Measurements from ENCODE around the gene UVRAG. TPM values are rescaled to one million over a fixed set of nuclear protein-coding genes. Genes with fewer than 3 reads are reported as not detected.

The UVRAG gene
- total RNA-seq, 1 donor, result 16.2 TPM

DNA sequence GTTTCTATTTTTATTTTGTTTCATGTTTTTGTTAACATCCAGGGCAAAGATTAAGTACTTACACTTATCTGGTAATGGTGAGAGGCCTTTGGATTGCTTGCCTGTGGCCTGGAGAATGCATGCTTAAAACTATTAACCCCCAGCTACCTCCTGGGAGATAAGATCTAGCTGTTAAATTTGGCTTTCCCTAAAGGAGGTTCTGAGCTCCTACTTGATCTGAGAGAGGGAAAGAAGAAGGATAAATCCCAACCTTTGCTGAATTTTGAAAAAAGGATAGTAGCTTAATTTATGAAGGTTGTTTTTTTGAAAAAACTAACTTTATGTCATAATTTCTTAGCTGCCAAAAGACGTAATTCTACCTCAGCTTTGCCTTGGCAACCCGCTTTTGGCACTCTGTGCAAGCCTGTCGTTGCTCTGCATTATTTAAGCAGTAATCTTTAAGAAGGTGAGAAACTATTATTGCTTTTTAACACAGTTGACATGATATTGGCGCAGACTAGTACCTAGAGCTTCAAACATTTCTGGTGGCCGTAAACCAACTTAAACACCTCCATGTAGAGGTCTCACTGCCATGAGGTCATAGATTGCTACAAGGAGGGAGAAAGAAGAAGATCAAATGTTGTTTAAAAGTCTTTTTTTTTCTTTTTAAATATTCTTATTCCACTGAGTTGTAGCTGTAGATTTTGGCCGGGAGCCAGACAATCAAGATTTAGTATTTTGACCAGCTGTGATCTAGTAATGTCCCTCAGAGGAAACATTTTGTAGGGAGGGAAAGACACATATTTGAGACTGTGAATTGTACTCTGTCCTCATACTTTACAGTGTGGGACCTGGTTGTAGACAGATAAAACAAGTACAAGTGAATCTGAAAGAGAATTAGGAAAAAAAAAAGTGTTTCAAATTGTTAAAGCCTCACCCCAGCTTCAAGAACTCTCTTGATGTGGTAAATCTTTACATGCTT, 316.9 kb downstream of the UVRAG start:
- DNase-seq (ENCODE audit: low read depth in 2 of 3, low spot score in 2 of 3), result no peak

DNA sequence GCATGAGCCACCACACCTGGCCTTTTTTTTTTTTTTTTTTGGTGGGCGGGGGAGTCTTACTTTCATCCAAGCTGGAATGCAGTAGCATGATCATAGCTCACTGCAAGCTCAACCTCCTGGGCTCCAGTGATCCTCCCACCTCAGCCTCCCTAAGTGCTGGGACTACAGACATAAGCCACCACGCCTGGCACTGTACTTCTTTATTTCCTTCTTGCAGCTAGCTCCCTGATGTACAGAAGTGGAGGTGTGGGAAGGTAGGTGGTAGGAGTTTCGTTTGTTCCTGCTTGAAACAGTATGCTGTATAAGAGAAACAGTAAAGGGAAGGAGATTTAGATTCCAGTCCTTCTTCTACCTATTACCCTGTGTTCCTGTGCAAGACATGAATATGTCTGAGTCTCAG, 319.2 kb downstream of the UVRAG start:
- no peak for DNase-seq (ENCODE audit: low read depth in 2 of 3, low spot score in 2 of 3)

GRCh38 chr11:76135491-76135890, 320.5 kb downstream of the UVRAG start:
- DNase-seq (ENCODE audit: low read depth in 2 of 3, low spot score in 2 of 3), result no peak

DNA sequence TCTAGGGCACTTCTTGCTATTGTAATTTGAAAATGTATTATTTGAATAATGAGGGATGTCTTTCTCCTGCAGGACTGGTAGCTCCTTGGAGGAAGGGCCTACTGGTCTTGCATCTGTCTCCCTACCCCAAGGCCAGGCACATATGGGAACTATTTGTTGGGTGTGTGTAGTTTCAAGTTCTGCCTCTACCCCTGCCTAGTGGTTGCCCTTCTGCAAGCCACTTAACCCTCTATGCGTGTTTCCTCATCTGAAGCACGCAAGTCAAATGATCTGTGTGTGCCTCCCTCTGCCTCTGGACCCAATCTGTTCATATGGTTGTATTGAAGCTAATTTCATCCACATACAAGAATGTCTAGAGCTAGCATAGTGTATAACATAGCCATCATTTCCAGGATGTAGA, 324.3 kb downstream of the UVRAG start:
- DNase-seq (ENCODE audit: low read depth in 2 of 3, low spot score in 2 of 3), result no peak

- no peak for DNase-seq (ENCODE audit: low read depth in 2 of 3, low spot score in 2 of 3)
Measured at GRCh38 chr11:76140912-76141574, 326.0 kb downstream of the UVRAG start.

- DNase-seq (ENCODE audit: low read depth in 2 of 3, low spot score in 2 of 3), result no peak
Measured at GRCh38 chr11:76141901-76142588, 327.0 kb downstream of the UVRAG start.

- no peak for DNase-seq (ENCODE audit: low read depth in 2 of 3, low spot score in 2 of 3)
Measured at GRCh38 chr11:76143274-76143673, 328.3 kb downstream of the UVRAG start.

DNA sequence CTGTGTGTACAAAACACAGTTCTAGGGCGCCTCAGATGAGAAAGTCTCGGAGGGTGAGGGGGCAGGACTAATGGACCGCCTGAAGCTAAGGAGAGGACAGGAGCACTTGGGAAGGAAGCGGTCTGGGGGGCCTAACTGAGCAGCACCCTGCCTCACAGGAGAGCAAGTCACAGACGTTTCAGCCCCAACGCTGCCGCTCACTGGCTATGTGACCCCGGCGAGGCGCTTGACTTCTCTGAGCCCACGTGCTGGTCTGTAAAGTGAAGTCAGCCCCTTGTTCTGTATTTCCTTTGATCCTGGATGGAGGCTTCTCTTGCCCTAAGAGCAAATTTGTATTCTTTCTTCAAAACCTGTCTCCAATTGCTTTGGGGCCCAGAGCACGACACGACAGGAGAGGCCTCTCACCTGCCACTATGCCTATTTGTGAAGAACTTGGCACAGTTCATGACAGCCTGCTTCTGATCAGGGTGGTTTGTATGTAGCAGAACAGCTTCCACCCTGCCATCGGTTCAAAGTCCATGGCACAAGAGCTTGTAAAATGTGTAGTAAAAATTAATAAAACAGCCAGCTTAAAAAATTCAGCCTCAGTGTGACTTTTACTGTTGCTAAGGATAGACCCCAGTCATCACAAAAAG, 332.2 kb downstream of the UVRAG start:
- DNase-seq (ENCODE audit: low read depth in 2 of 3, low spot score in 2 of 3), result no peak

- no peak for DNase-seq (ENCODE audit: low read depth in 2 of 3, low spot score in 2 of 3)
Measured at GRCh38 chr11:76148231-76148630, 333.2 kb downstream of the UVRAG start.

GRCh38 chr11:76148941-76149613, 334.1 kb downstream of the UVRAG start:
- DNase-seq (ENCODE audit: low read depth in 2 of 3, low spot score in 2 of 3), result no peak

DNA sequence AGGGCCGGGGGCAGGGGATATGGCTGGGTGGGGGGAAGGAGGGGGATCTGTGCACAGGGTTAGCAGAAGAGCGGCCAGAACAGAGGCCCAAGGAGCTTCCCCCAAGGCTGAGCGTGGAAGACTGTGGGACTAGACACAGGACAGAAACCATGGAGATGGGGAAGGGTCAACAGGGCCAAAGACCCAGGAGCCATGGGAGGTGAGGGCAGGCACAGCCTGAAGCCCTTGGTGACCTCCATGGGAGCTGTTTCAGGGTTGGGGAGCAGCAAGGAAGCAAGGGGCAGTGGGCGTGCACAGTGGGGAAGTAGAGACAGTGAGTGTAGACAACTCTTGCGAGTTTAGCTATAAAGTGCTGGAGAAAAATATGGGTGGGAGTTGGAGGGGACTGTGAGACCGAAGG, 334.7 kb downstream of the UVRAG start:
- DNase-seq (ENCODE audit: low read depth in 2 of 3, low spot score in 2 of 3), result no peak

DNA sequence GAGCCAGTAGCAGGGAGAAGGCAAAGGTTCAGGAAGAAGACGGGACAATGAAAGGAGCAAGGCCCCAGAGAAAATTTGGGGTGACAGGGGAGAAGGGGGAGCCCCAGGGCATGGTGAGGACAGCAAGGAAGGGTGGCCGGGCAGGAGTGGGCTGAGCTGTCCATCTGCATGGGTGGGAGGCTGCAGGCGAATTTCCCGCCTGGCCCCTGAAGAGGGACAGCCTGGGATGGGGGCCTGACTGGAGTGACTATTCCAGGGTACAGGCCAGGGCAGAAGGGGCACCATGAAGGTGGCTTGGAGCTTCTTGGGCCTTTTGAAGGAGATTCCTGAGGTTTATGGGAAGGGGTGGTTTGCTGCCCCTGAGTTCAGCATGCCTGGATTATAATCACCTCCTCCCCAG, 335.1 kb downstream of the UVRAG start:
- DNase-seq (ENCODE audit: low read depth in 2 of 3, low spot score in 2 of 3), result no peak

GRCh38 chr11:76151556-76152085, 336.6 kb downstream of the UVRAG start:
- no peak for DNase-seq (ENCODE audit: low read depth in 2 of 3, low spot score in 2 of 3)

DNA sequence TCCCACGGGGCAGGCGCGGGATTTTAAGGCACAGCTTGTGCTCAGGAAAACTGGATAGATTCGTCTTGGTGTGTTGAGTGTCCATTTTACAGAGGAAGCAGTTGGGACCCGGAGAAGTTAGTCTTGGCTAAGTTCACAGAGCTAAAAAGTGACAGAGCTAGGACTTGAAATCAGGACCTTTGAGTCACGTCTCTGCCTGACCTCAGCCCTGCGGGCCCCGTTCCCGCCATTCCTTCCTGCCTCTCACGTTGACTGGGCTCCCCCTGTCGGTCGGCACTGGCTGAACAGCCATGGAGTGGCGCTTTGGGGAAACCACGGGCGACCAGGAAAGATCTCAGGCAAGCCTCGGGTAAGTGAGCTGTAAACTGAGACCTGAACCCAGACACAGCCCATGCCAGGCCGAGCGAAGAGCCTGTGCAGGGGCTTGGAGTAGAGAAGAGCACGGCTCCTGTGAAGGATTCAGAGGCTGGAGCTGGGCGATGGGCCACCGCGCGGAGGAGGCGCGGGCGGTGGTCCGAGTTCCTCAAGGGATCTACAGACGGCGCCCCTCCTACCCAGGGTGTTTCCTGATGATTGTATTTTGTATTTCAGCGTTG, 337.2 kb downstream of the UVRAG start:
- peak; percentile 44 to 84 (median 76) for DNase-seq (ENCODE audit: low read depth in 2 of 3, low spot score in 2 of 3)

GRCh38 chr11:76152741-76153570, 337.9 kb downstream of the UVRAG start:
- no peak for DNase-seq (ENCODE audit: low read depth in 2 of 3, low spot score in 2 of 3)

DNA sequence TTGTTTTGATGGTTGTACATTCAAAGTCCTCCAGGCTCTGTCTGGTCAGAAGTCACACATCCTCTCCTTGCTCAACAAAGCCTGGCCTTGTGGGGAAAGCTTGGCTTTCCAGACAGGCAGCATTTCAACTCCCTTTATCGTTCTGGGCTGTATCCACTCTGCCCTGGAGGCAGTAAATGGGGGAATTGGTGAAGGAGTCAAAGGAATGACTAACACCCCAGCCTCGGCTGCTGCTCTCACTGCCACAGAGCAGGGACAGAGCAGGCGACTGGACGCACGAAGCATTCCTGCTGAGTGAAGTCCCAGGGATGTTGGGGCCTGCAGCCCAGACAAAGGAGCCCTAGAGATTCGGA, 338.5 kb downstream of the UVRAG start:
- no peak for DNase-seq (ENCODE audit: low read depth in 2 of 3, low spot score in 2 of 3)

DNA sequence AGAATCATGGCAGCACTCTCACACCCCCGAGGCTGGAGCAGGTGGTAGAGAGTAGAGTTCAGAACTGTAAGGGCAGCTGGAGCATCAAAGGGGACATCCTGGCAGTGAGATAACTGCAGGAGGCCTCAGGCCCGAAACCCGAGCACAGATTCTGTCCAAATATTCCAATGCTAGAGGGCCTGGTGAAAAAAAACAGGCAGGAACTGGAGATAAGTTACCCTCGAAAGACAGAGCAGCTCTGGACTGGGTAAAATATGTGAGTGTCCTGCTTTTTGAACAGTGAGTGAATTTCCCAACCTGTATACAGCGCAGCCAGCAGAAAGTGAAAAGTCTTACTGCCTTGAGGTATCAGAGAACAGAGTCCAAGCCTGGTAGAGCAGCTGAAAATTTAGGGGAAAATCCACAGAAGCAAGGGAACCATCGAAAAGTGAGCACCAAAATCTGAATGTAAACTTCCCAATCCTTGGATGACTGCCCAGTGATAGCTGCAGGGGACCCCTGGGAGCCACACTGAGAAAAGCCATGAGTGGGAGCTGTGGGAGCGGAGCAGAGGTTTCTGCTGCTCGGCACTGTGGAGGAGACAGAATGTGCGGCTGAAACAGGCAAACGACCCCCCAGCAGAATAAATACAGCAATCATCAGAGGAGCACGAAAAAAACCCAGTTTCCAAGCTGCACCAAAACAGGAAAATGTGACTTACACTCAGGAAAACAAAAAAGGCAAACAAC, 340.7 kb downstream of the UVRAG start:
- DNase-seq (ENCODE audit: low read depth in 2 of 3, low spot score in 2 of 3), result no peak

- DNase-seq (ENCODE audit: low read depth in 2 of 3, low spot score in 2 of 3), result no peak
Measured at GRCh38 chr11:76156971-76157427, 342.0 kb downstream of the UVRAG start.

Measured in hematopoietic multipotent progenitor cell (in vitro differentiated cells).